Keratinocyte (primary cell): Measurements from ENCODE around the gene CBLB. TPM values are rescaled to one million over a fixed set of nuclear protein-coding genes. Genes with fewer than 3 reads are reported as not detected.

Source experiments
- DNase-seq: peaks from one replicate; pipeline ENCODE4 v3.0.0-alpha.2; 2011; ENCODE audit warnings: low read depth, missing footprints, low spot score
- FAIRE-seq: peaks from 2 replicates; lab custom pipeline; 2011; peaks lifted over from hg19 to GRCh38; lab: Jason Lieb, UNC
- H2AFZ ChIP-seq: 2 replicates; pipeline ENCODE4 v1.6.0; 2012; ENCODE audit warnings: low read length, control low read depth, inconsistent platforms; ENCODE audit not compliant: control insufficient read depth
- H3K27ac ChIP-seq: 2 replicates; pipeline ENCODE4 v1.5.1; 2011; ENCODE audit warnings: low read length; ENCODE audit not compliant: control insufficient read depth, insufficient read depth
- H3K27me3 ChIP-seq: 3 replicates; pipeline ENCODE4 v1.6.0; 2011; ENCODE audit warnings: low read length; ENCODE audit not compliant: control insufficient read depth, insufficient read depth; ENCODE audit errors: extremely low read depth
- H3K36me3 ChIP-seq, 2 experiments: 2 replicates in 1 of 2; 3 replicates in 1 of 2; pipeline ENCODE4 v1.5.1; 2011; ENCODE audit warnings: low read length in 2 of 2, mild to moderate bottlenecking in 1 of 2; ENCODE audit not compliant: control insufficient read depth in 2 of 2, insufficient read depth in 2 of 2; ENCODE audit errors: extremely low read depth in 1 of 2
- H3K4me1 ChIP-seq: 3 replicates; pipeline ENCODE4 v1.5.1; 2011; ENCODE audit warnings: low read length; ENCODE audit not compliant: control insufficient read depth, insufficient read depth; ENCODE audit errors: extremely low read depth
- H3K4me2 ChIP-seq: 3 replicates; pipeline ENCODE4 v1.6.0; 2011; ENCODE audit warnings: low read depth, low read length; ENCODE audit not compliant: control insufficient read depth, insufficient read depth; ENCODE audit errors: extremely low read depth
- H3K4me3 ChIP-seq, 3 experiments: fragments of 200-600 bp in 1 of 3; sonication (generic) in 1 of 3; 2 replicates in 2 of 3; 3 replicates in 1 of 3; pipeline ENCODE4 v1.5.1; 2011 to 2016; ENCODE audit warnings: low read length in 3 of 3, mild to moderate bottlenecking in 3 of 3, control low read depth in 2 of 3, inconsistent platforms in 1 of 3, low read depth in 1 of 3, mixed read lengths in 1 of 3, mixed run types in 1 of 3, moderate library complexity in 1 of 3; ENCODE audit not compliant: control insufficient read depth in 2 of 3, insufficient read depth in 2 of 3; ENCODE audit errors: extremely low read depth in 1 of 3
- H3K79me2 ChIP-seq: 2 replicates; pipeline ENCODE4 v1.6.0; 2012; ENCODE audit warnings: low read length; ENCODE audit not compliant: control insufficient read depth, insufficient read depth
- H3K9ac ChIP-seq: 3 replicates; pipeline ENCODE4 v1.6.0; 2011; ENCODE audit warnings: low read length; ENCODE audit not compliant: control insufficient read depth, insufficient read depth; ENCODE audit errors: extremely low read depth
- H3K9me1 ChIP-seq: 3 replicates; pipeline ENCODE4 v1.6.0; 2011; ENCODE audit warnings: low read length; ENCODE audit not compliant: control insufficient read depth, insufficient read depth; ENCODE audit errors: extremely low read depth
- H3K9me3 ChIP-seq: 2 replicates; pipeline ENCODE4 v1.5.1; 2012; ENCODE audit warnings: low read depth, low read length; ENCODE audit not compliant: control insufficient read depth
- H4K20me1 ChIP-seq: 3 replicates; pipeline ENCODE4 v1.6.0; 2011; ENCODE audit warnings: low read length; ENCODE audit not compliant: control insufficient read depth, insufficient read depth; ENCODE audit errors: extremely low read depth
- EZH2 ChIP-seq: IDR thresholded peaks from one replicate; pipeline ENCODE4 v1.6.1; 2012; ENCODE audit warnings: inconsistent platforms, mild to moderate bottlenecking, low read length, moderate library complexity
- dilution Hi-C: fragments of 300-500 bp; cut with MboI; formaldehyde crosslinking; loops from one replicate; pipeline ENCODE4 v1.7.0; 2020; ENCODE audit warnings: low sequenced_read_pairs; ENCODE audit not compliant: extremely low pct_ligation_motif_present
- polyA plus RNA-seq, 5 experiments: library from polyadenylated mRNA; depleted of rRNA in 3 of 5; stranded (reverse) in 3 of 5; stranded (forward) in 1 of 5; unstranded in 1 of 5; fragments of >200 nt; gene quantifications; 1 replicate in 1 of 5; 2 replicates in 3 of 5; 3 replicates in 1 of 5; pipeline versions ENCODE4 v1.2.1 to v1.2.3, GENCODE V29; 2011 to 2012; ENCODE audit warnings: missing spikeins in 2 of 5, low read depth in 1 of 5, low replicate concordance in 1 of 5
- TF ChIP-seq, protein P1 (sequence below), 3 experiments: IDR thresholded peaks in 1 of 3; conservative IDR thresholded peaks in 1 of 3; optimal IDR thresholded peaks in 1 of 3; 2 replicates in 2 of 3; 3 replicates in 1 of 3; pipeline versions ENCODE3 to v1.5.1; 2011; ENCODE audit warnings: low read length in 3 of 3, mild to moderate bottlenecking in 3 of 3, moderate library complexity in 2 of 3, control low read depth in 1 of 3, inconsistent platforms in 1 of 3; ENCODE audit not compliant: insufficient read depth in 2 of 3; ENCODE audit errors: extremely low read depth in 1 of 3

CBLB gene
- polyA plus RNA-seq, 1 donor (not counting 4 experiments of a cell fraction or from before 2014, with no cell fraction given) = 13.6 TPM

- H2AFZ ChIP-seq = no peak overlapping the region
- H3K4me1 ChIP-seq = peaks cover 4% of the 10 kb centered on the region
- FAIRE-seq (no peak), DNase-seq (no peak)
- H3K79me2 ChIP-seq = peaks cover 9% of the 10 kb centered on the region
- no peak overlapping the region for H3K27ac ChIP-seq
- no peaks in the 10 kb centered on the region for H3K9me1 ChIP-seq
- no peak for TF ChIP-seq EZH2
- TF ChIP-seq, protein P1, sequence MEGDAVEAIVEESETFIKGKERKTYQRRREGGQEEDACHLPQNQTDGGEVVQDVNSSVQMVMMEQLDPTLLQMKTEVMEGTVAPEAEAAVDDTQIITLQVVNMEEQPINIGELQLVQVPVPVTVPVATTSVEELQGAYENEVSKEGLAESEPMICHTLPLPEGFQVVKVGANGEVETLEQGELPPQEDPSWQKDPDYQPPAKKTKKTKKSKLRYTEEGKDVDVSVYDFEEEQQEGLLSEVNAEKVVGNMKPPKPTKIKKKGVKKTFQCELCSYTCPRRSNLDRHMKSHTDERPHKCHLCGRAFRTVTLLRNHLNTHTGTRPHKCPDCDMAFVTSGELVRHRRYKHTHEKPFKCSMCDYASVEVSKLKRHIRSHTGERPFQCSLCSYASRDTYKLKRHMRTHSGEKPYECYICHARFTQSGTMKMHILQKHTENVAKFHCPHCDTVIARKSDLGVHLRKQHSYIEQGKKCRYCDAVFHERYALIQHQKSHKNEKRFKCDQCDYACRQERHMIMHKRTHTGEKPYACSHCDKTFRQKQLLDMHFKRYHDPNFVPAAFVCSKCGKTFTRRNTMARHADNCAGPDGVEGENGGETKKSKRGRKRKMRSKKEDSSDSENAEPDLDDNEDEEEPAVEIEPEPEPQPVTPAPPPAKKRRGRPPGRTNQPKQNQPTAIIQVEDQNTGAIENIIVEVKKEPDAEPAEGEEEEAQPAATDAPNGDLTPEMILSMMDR (optimal IDR thresholded peaks at IDR 0.05 in 1 of 3, IDR thresholded peaks at IDR 0.05 in 1 of 3, conservative IDR thresholded peaks at IDR 0.05 in 1 of 3; ENCODE audit: extremely low read depth in 1 of 3, insufficient read depth in 2 of 3, low read length in 3 of 3) = no peak
- H4K20me1 ChIP-seq = no peaks in the 10 kb centered on the region
- dilution Hi-C loops = no loop called here
- H3K4me2 ChIP-seq = no peak overlapping the region
- no peak overlapping the region for H3K4me3 ChIP-seq
- no peaks in the 10 kb centered on the region for H3K27me3 ChIP-seq
- no peaks in the 10 kb centered on the region for H3K9me3 ChIP-seq
- no peak overlapping the region for H3K9ac ChIP-seq
- H3K36me3 ChIP-seq = peaks cover 0 to 2% of the 10 kb centered on the region in 2 experiments
These were observed 4.6 kb downstream of the CBLB start for GRCh38 chr3:105864212-105864611.

DNA sequence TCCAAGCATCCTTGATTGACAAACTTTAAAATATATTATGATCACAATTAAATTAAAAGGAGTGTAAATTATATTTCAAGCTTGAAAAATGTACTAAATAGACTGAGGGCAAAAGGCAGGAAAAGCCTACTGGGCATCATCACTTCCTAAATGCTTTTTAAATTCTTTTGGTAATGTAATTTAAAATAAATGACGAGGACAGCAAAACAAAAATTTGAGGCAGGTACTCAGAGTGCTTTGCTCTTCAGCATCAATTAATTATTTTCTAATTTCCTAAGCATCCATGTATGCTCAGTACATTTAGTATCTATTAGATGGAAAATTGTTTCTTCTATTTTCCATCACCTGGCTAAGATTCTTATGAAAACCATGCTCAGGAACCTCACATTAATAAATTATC, 5.2 kb downstream of the CBLB start:
- H4K20me1 ChIP-seq = no peaks in the 10 kb centered on the region

More for the DNA sequence above, 5.2 kb downstream of the CBLB start:
- Histone ChIP-seq H3K27ac (no peak overlapping the region), H2AFZ (no peak overlapping the region), H3K9me3 (no peaks in the 10 kb centered on the region), H3K27me3 (no peaks in the 10 kb centered on the region), H3K9me1 (no peaks in the 10 kb centered on the region), H3K79me2 (peaks cover 9% of the 10 kb centered on the region), H3K4me2 (no peak overlapping the region), H3K36me3 (peaks cover 0 to 2% of the 10 kb centered on the region in 2 experiments), H3K9ac (no peak overlapping the region), H3K4me3 (no peak overlapping the region), H3K4me1 (peaks cover 4% of the 10 kb centered on the region)
- FAIRE-seq = no peak
- no peak for DNase-seq
- no peak for TF ChIP-seq EZH2
- TF ChIP-seq, protein P1 (optimal IDR thresholded peaks at IDR 0.05 in 1 of 3, IDR thresholded peaks at IDR 0.05 in 1 of 3, conservative IDR thresholded peaks at IDR 0.05 in 1 of 3; ENCODE audit: extremely low read depth in 1 of 3, insufficient read depth in 2 of 3, low read length in 3 of 3) = no peak
- dilution Hi-C loops = no loop called here
